ENCODE measurements around the gene ABCB11. TPM values are rescaled to one million over a fixed set of nuclear protein-coding genes. Genes with fewer than 3 reads are reported as not detected.

ABCB11 gene
- total and polyA plus RNA-seq, 2 donors (not counting 3 experiments of a cell fraction or from before 2014, with no cell fraction given): 0.22 to 0.44 TPM

DNA sequence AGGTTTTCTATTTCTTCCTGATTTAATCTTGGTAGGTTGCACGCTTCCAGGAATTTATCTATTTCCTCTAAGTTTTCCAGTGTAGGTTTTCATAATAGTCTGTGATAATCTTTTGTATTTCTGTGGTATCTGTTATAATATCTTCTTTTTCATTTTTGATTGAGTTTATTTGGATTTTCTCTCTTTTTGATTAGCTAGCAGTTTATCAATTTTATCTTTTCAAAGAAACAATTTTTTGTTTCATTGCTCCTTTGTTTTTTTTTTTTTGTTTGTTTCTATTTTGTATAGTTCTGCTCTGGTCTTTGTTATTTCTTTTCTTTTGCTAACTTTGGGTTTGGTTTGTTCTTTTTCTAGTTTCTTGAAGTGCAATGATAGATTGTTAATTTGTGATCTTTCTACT, 78.7 kb downstream of the ABCB11 start:
- DNase-seq (ENCODE audit: low read depth, low spot score): no peak
- Histone ChIP-seq H3K27ac (ENCODE audit: insufficient read depth, low read depth, low read length) (no peak overlapping the region), H3K4me2 (ENCODE audit: insufficient read depth, low read length) (no peak overlapping the region), H3K79me2 (ENCODE audit: control insufficient read depth, insufficient read depth, low read length) (no peaks in the 10 kb centered on the region), H3K9me3 (replicated peaks; ENCODE audit: control insufficient read depth, insufficient read depth, low read length) (peaks cover 3% of the 10 kb centered on the region), H3K9ac (replicated peaks; ENCODE audit: extremely low read depth, insufficient read depth, low read length) (no peak overlapping the region), H3K27me3 (ENCODE audit: control insufficient read depth in 2 of 2, insufficient read depth in 2 of 2, low read length in 2 of 2) (no peaks in the 10 kb centered on the region), H3K4me3 (replicated peaks in 1 of 3; ENCODE audit: insufficient read depth in 1 of 3, low read depth in 1 of 3, low read length in 3 of 3) (no peak overlapping the region), H4K20me1 (replicated peaks; ENCODE audit: control insufficient read depth, extremely low read depth, insufficient read depth, low read length) (no peaks in the 10 kb centered on the region), H2AFZ (ENCODE audit: low read depth, low read length) (no peak overlapping the region), H3K9me1 (replicated peaks; ENCODE audit: control insufficient read depth, extremely low read depth, insufficient read depth, low read length) (no peaks in the 10 kb centered on the region), H3K4me1 (ENCODE audit: control insufficient read depth, extremely low read depth, insufficient read depth, low read length) (no peaks in the 10 kb centered on the region), H3K36me3 (ENCODE audit: control insufficient read depth in 2 of 2, extremely low read depth in 1 of 2, insufficient read depth in 2 of 2, low read length in 2 of 2) (no peaks in the 10 kb centered on the region)
- FAIRE-seq: no peak
- dilution Hi-C loops (cut with MboI; ENCODE audit: extremely low pct_ligation_motif_present, low sequenced_read_pairs) (no loop called here), intact Hi-C loops (cut with micrococcal nuclease) (no loop called here)
- BruUV-seq (replicated peaks): no TSS peak
- ChIA-PET CTCF (interaction anchor here (1.0 to 7.6 kb wide), 2 partner anchors 179 to 187 kb away, joined by 3 to 41 read pairs; no protein-coding TSS in a partner anchor), POLR2A (no interaction called here)
- no peak for TF ChIP-seq MYC (IDR thresholded peaks at IDR 0.05; ENCODE audit: low read depth, low read length)
- TF ChIP-seq POLR2A (IDR thresholded peaks at IDR 0.05; ENCODE audit: low read depth, low read length): no peak
- TF ChIP-seq, protein P1, sequence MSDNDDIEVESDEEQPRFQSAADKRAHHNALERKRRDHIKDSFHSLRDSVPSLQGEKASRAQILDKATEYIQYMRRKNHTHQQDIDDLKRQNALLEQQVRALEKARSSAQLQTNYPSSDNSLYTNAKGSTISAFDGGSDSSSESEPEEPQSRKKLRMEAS (IDR thresholded peaks at IDR 0.05; ENCODE audit: insufficient read depth, insufficient read length): no peak
- no peak for TF ChIP-seq EZH2 (IDR thresholded peaks at IDR 0.05; ENCODE audit: borderline replicate concordance, low read depth, low read length, severe bottlenecking)
- TF ChIP-seq GATA2 (IDR thresholded peaks at IDR 0.05; ENCODE audit: insufficient read depth, insufficient read length, low read depth, low read length): no peak
- no peak for TF ChIP-seq FOS (IDR thresholded peaks at IDR 0.05; ENCODE audit: borderline replicate concordance, insufficient read depth, low read length)
- no peak for TF ChIP-seq POLR2AphosphoS5 (IDR thresholded peaks at IDR 0.05; ENCODE audit: insufficient read depth, low read depth, low read length)

DNA sequence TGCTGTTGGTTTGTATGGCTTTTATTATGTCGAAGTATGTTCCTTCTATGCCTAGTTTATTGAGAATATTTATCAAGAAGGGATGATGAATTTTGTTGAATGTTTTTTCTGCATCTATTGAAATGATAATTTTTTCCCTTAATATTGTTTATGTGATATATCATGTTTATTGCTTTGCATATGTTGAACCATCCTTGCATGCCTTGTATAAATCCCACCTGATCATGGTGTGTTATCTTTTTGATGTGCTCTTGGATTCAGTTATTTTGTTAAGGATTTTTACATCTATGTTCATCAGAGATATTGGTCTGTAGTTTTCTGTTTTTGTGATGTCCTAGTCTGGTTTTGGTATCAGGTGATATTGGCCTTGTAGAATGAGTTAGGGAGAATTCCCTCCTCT, 79.3 kb downstream of the ABCB11 start:
- FAIRE-seq (no peak), DNase-seq (ENCODE audit: low read depth, low spot score) (no peak)
- Histone ChIP-seq H3K27me3 (ENCODE audit: control insufficient read depth in 2 of 2, insufficient read depth in 2 of 2, low read length in 2 of 2) (no peaks in the 10 kb centered on the region), H3K4me3 (replicated peaks in 1 of 3; ENCODE audit: insufficient read depth in 1 of 3, low read depth in 1 of 3, low read length in 3 of 3) (no peak overlapping the region), H2AFZ (ENCODE audit: low read depth, low read length) (no peak overlapping the region), H3K36me3 (ENCODE audit: control insufficient read depth in 2 of 2, extremely low read depth in 1 of 2, insufficient read depth in 2 of 2, low read length in 2 of 2) (no peaks in the 10 kb centered on the region), H3K4me2 (ENCODE audit: insufficient read depth, low read length) (no peak overlapping the region), H3K9me3 (replicated peaks; ENCODE audit: control insufficient read depth, insufficient read depth, low read length) (peaks cover 3% of the 10 kb centered on the region), H3K9ac (replicated peaks; ENCODE audit: extremely low read depth, insufficient read depth, low read length) (no peak overlapping the region), H3K79me2 (ENCODE audit: control insufficient read depth, insufficient read depth, low read length) (no peaks in the 10 kb centered on the region), H3K4me1 (ENCODE audit: control insufficient read depth, extremely low read depth, insufficient read depth, low read length) (no peaks in the 10 kb centered on the region), H3K9me1 (replicated peaks; ENCODE audit: control insufficient read depth, extremely low read depth, insufficient read depth, low read length) (no peaks in the 10 kb centered on the region), H3K27ac (ENCODE audit: insufficient read depth, low read depth, low read length) (no peak overlapping the region), H4K20me1 (replicated peaks; ENCODE audit: control insufficient read depth, extremely low read depth, insufficient read depth, low read length) (no peaks in the 10 kb centered on the region)
- intact Hi-C loops (cut with micrococcal nuclease) (no loop called here), dilution Hi-C loops (cut with MboI; ENCODE audit: extremely low pct_ligation_motif_present, low sequenced_read_pairs) (no loop called here)
- POLR2A ChIA-PET: no interaction called here
- no TSS peak for BruUV-seq (replicated peaks)
- CTCF ChIA-PET: interaction anchor here (1.0 to 7.6 kb wide), 2 partner anchors 180 to 187 kb away, joined by 3 to 41 read pairs; no protein-coding TSS in a partner anchor
- TF ChIP-seq POLR2AphosphoS5 (IDR thresholded peaks at IDR 0.05; ENCODE audit: insufficient read depth, low read depth, low read length) (no peak), MYC (IDR thresholded peaks at IDR 0.05; ENCODE audit: low read depth, low read length) (no peak), FOS (IDR thresholded peaks at IDR 0.05; ENCODE audit: borderline replicate concordance, insufficient read depth, low read length) (no peak), EZH2 (IDR thresholded peaks at IDR 0.05; ENCODE audit: borderline replicate concordance, low read depth, low read length, severe bottlenecking) (no peak), JUN (IDR thresholded peaks at IDR 0.05; ENCODE audit: borderline replicate concordance, insufficient read depth, insufficient read length, low read depth) (no peak), POLR2A (IDR thresholded peaks at IDR 0.05; ENCODE audit: low read depth, low read length) (no peak), GATA2 (IDR thresholded peaks at IDR 0.05; ENCODE audit: insufficient read depth, insufficient read length, low read depth, low read length) (no peak)
- TF ChIP-seq, protein P1 (IDR thresholded peaks at IDR 0.05; ENCODE audit: insufficient read depth, insufficient read length): no peak
- TF ChIP-seq, protein P2, sequence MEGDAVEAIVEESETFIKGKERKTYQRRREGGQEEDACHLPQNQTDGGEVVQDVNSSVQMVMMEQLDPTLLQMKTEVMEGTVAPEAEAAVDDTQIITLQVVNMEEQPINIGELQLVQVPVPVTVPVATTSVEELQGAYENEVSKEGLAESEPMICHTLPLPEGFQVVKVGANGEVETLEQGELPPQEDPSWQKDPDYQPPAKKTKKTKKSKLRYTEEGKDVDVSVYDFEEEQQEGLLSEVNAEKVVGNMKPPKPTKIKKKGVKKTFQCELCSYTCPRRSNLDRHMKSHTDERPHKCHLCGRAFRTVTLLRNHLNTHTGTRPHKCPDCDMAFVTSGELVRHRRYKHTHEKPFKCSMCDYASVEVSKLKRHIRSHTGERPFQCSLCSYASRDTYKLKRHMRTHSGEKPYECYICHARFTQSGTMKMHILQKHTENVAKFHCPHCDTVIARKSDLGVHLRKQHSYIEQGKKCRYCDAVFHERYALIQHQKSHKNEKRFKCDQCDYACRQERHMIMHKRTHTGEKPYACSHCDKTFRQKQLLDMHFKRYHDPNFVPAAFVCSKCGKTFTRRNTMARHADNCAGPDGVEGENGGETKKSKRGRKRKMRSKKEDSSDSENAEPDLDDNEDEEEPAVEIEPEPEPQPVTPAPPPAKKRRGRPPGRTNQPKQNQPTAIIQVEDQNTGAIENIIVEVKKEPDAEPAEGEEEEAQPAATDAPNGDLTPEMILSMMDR (IDR thresholded peaks at IDR 0.05; ENCODE audit: extremely low read depth in 1 of 2, insufficient read depth in 1 of 2, low read depth in 1 of 2, low read length in 2 of 2): no peak

All from endothelial cell of umbilical vein (primary cell).